Lower leg skin (tissue), 4 donors: ENCODE measurements around the gene ESYT2. TPM values are rescaled to one million over a fixed set of nuclear protein-coding genes. Genes with fewer than 3 reads are reported as not detected.

ENCODE experiments used
- DNase-seq, 2 donors: peaks; one replicate each; pipeline ENCODE4 v3.0.0-alpha.2; 2019; ENCODE audit warnings: low spot score in 2 of 2
- H3K4me3 ChIP-seq: fragments of 200-600 bp; sonication (generic); 2 replicates; pipeline ENCODE4 v1.5.1; 2017; ENCODE audit warnings: mild to moderate bottlenecking, low read depth; ENCODE audit not compliant: poor library complexity, severe bottlenecking
- POLR2A ChIP-seq, 2 donors: fragments of 450-650 bp; IDR thresholded peaks; one replicate each; pipeline ENCODE4 v1.6.1; 2016 to 2017; ENCODE audit warnings: antibody characterized with exemption in 2 of 2, mild to moderate bottlenecking in 1 of 2, moderate library complexity in 1 of 2
- WGBS, 2 donors: methylation state at CpG; one replicate each; pipeline ENCODE4 v1.1.5; 2018; 5-methylcytosine and 5-hydroxymethylcytosine counted together
- intact Hi-C: fragments of 100-400 bp; cut with DNase I; formaldehyde crosslinking; loops from one replicate; pipeline ENCODE4 v1.15.0; 2023; ENCODE audit warnings: low total_unique reads
- total RNA-seq, 4 donors: library from RNA; depleted of rRNA; stranded (reverse); fragments of >200 nt; gene quantifications; one replicate each; pipeline ENCODE4 v1.1.0, GENCODE V29; 2016
- TF ChIP-seq, protein P1 (sequence below), 3 donors: fragments of 450-650 bp; IDR thresholded peaks; one replicate each; pipeline ENCODE4 v1.5.1; 2016; ENCODE audit warnings: antibody characterized with exemption in 3 of 3, mild to moderate bottlenecking in 3 of 3, moderate library complexity in 2 of 3

Gene ESYT2
- total RNA-seq, 4 donors from 2014 or later = 75.5 to 101 (median 78.0) TPM

DNA sequence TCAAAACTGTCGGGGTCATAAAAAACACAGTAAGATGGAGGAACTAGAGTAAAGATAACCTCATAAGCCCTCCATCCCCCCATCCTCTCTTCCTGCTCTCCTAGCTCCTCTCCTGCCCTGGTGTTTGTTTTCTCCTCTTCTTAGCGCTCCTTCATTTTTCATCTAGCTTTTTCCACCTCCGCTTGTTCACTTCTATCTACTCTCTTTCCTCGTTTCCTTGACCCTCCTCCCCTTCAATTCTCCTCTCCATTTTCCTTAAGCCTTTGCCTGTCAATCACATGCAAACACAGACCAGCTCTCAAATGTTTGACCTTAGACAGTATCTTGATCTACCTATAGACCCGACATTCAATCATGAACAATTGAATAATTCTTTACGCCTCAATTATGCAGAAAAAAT, 134.7 kb downstream of the ESYT2 start:
- H3K4me3 ChIP-seq = no peak overlapping the region
- TF ChIP-seq POLR2A (IDR thresholded peaks at IDR 0.05) = no peak
- TF ChIP-seq, protein P1, sequence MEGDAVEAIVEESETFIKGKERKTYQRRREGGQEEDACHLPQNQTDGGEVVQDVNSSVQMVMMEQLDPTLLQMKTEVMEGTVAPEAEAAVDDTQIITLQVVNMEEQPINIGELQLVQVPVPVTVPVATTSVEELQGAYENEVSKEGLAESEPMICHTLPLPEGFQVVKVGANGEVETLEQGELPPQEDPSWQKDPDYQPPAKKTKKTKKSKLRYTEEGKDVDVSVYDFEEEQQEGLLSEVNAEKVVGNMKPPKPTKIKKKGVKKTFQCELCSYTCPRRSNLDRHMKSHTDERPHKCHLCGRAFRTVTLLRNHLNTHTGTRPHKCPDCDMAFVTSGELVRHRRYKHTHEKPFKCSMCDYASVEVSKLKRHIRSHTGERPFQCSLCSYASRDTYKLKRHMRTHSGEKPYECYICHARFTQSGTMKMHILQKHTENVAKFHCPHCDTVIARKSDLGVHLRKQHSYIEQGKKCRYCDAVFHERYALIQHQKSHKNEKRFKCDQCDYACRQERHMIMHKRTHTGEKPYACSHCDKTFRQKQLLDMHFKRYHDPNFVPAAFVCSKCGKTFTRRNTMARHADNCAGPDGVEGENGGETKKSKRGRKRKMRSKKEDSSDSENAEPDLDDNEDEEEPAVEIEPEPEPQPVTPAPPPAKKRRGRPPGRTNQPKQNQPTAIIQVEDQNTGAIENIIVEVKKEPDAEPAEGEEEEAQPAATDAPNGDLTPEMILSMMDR (IDR thresholded peaks at IDR 0.05) = no peak
- 92 to 96% methylated on average over 6 of the region's 6 CpGs for WGBS, 2 donors
- intact Hi-C loops = loop anchor here (10.0 kb wide), 1 partner anchor 290 kb away; no protein-coding TSS in a partner anchor
- no peak for DNase-seq

DNA sequence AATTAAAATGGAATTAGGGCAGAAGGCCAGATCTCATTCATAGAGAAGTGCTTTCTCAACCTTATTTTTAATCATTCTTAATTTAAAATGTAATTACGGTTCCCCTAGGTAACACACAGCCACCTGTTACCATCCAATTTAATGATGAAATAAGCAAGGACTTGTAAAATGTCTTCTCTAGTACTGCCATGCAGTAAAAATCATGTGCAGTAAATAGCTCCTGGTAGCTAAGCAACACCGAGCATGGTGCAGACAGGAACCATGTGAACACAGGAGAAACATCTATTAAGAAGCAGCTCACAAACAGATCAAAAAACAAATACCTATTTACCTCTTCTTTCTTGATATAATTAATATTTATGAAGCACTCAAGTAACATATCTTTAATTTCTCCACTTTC, 139.8 kb downstream of the ESYT2 start:
- no peak overlapping the region for H3K4me3 ChIP-seq
- no peak for DNase-seq
- intact Hi-C loops = no loop called here
- WGBS, 2 donors = 95 to 97% methylated on average over 2 of the region's 2 CpGs
- no peak for TF ChIP-seq POLR2A (IDR thresholded peaks at IDR 0.05)
- TF ChIP-seq, protein P1 (IDR thresholded peaks at IDR 0.05) = no peak

DNA sequence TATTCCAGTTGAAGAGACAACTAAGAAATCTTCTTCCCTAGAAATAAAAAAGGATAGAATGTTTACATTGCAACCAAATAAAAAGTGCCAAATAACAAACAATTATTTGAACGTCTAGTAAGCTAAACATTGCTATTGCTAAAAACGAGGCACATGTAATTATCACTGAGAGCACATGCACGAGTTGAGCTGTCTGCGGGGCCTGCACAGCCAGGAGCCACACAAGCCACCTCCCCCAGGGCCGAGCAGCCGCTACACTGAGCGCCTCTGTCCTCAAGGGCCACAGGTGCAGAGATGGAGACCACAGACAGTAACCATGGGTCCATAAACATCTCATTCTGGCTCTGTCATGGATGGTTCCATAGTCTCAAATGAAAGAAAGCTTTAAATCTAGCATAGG, 141.9 kb downstream of the ESYT2 start:
- intact Hi-C loops = no loop called here
- WGBS, 2 donors = 91 to 94% methylated on average over 7 of the region's 7 CpGs
- TF ChIP-seq, protein P1 (IDR thresholded peaks at IDR 0.05) = no peak
- no peak for DNase-seq
- no peak overlapping the region for H3K4me3 ChIP-seq

DNA sequence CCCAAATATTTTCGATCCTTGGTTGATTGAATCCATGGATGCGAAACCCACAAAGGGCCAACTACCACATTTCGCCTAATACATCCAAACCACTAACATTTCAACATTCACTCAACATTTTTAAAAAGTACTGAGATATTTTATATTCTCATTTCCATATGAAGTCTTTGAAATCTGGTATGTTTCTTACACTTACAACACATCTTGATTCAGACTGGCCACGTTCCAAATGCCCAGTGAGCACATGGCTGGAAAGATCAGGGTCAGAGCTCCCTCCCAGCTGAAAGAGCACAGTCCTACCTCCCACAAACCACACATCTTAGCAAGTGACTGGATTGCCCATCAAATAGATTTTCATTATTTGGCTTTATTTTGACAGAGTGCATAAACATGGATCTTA, 143.6 kb downstream of the ESYT2 start:
- intact Hi-C loops = no loop called here
- 93 to 96% methylated on average over 4 of the region's 4 CpGs for WGBS, 2 donors
- DNase-seq = no peak
- no peak for TF ChIP-seq POLR2A (IDR thresholded peaks at IDR 0.05)
- TF ChIP-seq, protein P1 (IDR thresholded peaks at IDR 0.05) = no peak
- H3K4me3 ChIP-seq = no peak overlapping the region

DNA sequence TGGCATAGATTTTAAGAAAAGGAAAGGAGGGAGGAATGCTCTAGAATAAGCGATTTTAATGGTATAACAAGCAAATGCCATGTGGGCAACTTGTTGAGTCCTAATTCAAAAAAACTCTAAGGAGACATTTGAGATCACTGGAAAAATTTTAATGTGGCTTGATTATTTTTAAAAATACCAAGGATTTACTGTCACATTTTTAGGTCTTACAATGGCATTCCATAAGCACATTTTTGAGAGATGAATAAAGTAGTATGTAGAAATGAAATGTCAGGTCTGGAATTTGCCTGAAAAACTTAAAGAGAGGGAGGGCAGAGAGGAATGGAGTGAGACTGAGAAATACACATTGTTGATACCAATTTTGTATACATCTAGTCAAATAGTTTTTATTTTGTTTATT, 145.0 kb downstream of the ESYT2 start:
- intact Hi-C loops = no loop called here
- TF ChIP-seq, protein P1 (IDR thresholded peaks at IDR 0.05) = no peak
- TF ChIP-seq POLR2A (IDR thresholded peaks at IDR 0.05) = no peak
- DNase-seq = no peak
- WGBS, 2 donors = 86 to 92% methylated on average over 1 of the region's 1 CpG
- H3K4me3 ChIP-seq = no peak overlapping the region

DNA sequence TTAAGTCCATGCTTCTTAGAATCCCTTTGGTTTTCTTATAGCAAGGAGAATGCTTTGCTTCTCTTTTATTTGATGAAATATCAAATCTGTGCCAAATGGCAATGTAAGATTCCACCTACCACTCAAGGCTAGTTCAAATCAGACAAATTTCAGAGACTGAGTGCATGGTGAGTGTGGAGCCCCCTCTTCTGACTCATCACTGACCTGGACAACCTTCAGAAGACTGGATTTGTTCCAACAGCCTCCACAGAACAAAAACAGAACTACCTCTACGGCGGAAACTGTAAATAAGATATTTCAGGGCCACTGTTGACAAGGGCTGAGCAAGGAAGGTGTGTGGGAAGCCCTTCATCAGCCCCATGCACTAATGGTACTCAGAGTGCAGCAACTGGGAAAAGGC, 145.8 kb downstream of the ESYT2 start:
- TF ChIP-seq POLR2A (IDR thresholded peaks at IDR 0.05) = no peak
- intact Hi-C loops = no loop called here
- no peak overlapping the region for H3K4me3 ChIP-seq
- no peak for DNase-seq
- 88 to 97% methylated on average over 2 of the region's 2 CpGs for WGBS, 2 donors
